HCT116 (cell line): ENCODE measurements around the gene ATP8A1. TPM values are rescaled to one million over a fixed set of nuclear protein-coding genes. Genes with fewer than 3 reads are reported as not detected.

Experiments
- ATAC-seq: fragments of 200-7000 bp; cut with Tn5 transposase; 2 replicates; pipeline ENCODE4 v1.9.1; 2020; ENCODE audit warnings: mild to moderate bottlenecking, moderate library complexity
- BruUV-seq: library from RNA; stranded (reverse); fragments of 400-500 nt; replicated peaks from 2 replicates; lab custom pipeline; 2021; lab: Mats Ljungman, UMichigan
- CTCF ChIA-PET: fragments of 300-600 bp; sonication (Branson Sonifier 250); formaldehyde crosslinking; loops from one replicate; lab custom pipeline; 2021; ENCODE audit warnings: antibody characterized with exemption; lab: Charles Lee
- POLR2A ChIA-PET: fragments of 300-600, 350-600 bp; sonication (Branson Sonifier 250); formaldehyde crosslinking; loops from one replicate; lab custom pipeline; 2021; ENCODE audit warnings: antibody characterized with exemption; lab: Charles Lee
- RAD21 ChIA-PET, 2 experiments: fragments of 300-600 bp; sonication (Branson Sonifier 250); formaldehyde crosslinking; loops; one replicate each; lab custom pipeline; 2023; ENCODE audit warnings: low total read pairs in 2 of 2; ENCODE audit not compliant: uncharacterized antibody in 2 of 2, unreplicated experiment in 2 of 2, low non-redundant PET in 1 of 2; lab: Charles Lee
- DNase-seq: peaks from one replicate; pipeline ENCODE4 v3.0.0-alpha.2; 2010; ENCODE audit warnings: low read depth, low spot score
- H2AFZ ChIP-seq: fragments of 200-600 bp; shearing (Covaris generic), sonication (generic); 2 replicates; pipeline ENCODE4 v1.6.1; 2017; ENCODE audit warnings: low read depth, mixed run types, mixed read lengths, antibody characterized with exemption, low read length; ENCODE audit not compliant: poor library complexity, severe bottlenecking
- H3K27ac ChIP-seq: 2 replicates; pipeline ENCODE4 v1.5.1; 2012; ENCODE audit warnings: low read depth, low read length
- H3K27me3 ChIP-seq: fragments of 200-600 bp; sonication (generic); 2 replicates; pipeline ENCODE4 v1.6.1; 2016; ENCODE audit warnings: mixed run types, low read length, mixed read lengths; ENCODE audit not compliant: insufficient read depth
- H3K36me3 ChIP-seq, 2 experiments: fragments of 200-500 bp in 1 of 2; fragments of 200-600 bp in 1 of 2; sonication (Bioruptor generic) in 1 of 2; sonication (generic) in 1 of 2; 2 replicates each; pipeline versions ENCODE4 v1.5.1 to v1.6.1; 2014 to 2016; ENCODE audit warnings: low read length in 2 of 2, inconsistent platforms in 1 of 2, mixed read lengths in 1 of 2, mixed run types in 1 of 2; ENCODE audit not compliant: insufficient read depth in 2 of 2, control insufficient read depth in 1 of 2
- H3K4me1 ChIP-seq, 2 experiments: fragments of 200-600 bp in 1 of 2; sonication (generic) in 1 of 2; 2 replicates each; pipeline versions ENCODE4 v1.5.1 to v1.6.1; 2012 to 2017; ENCODE audit warnings: low read length in 2 of 2, inconsistent platforms in 1 of 2, mild to moderate bottlenecking in 1 of 2, mixed read lengths in 1 of 2, mixed run types in 1 of 2, moderate library complexity in 1 of 2; ENCODE audit not compliant: insufficient read depth in 2 of 2, control insufficient read depth in 1 of 2
- H3K4me2 ChIP-seq: fragments of 200-600 bp; sonication (generic); 2 replicates; pipeline ENCODE4 v1.6.1; 2017; ENCODE audit warnings: mixed run types, low read length, mixed read lengths
- H3K4me3 ChIP-seq, 2 experiments: fragments of 200-600 bp in 1 of 2; sonication (generic) in 1 of 2; replicated peaks in 1 of 2; 2 replicates each; pipeline ENCODE4 v1.5.1; 2011 to 2016; ENCODE audit warnings: low read length in 2 of 2, control low read depth in 1 of 2, low read depth in 1 of 2, mild to moderate bottlenecking in 1 of 2, mixed read lengths in 1 of 2, mixed run types in 1 of 2
- H3K79me2 ChIP-seq: fragments of 200-600 bp; sonication (generic); 2 replicates; pipeline ENCODE4 v1.6.1; 2017; ENCODE audit warnings: mild to moderate bottlenecking, mixed run types, low read length, moderate library complexity, mixed read lengths; ENCODE audit not compliant: insufficient read depth
- H3K9ac ChIP-seq: fragments of 200-600 bp; sonication (generic); 2 replicates; pipeline ENCODE4 v1.6.1; 2016; ENCODE audit warnings: low read length, mixed read lengths
- H3K9me2 ChIP-seq: fragments of 200-600 bp; sonication (generic), shearing (Covaris generic); 2 replicates; pipeline ENCODE4 v1.6.1; 2017; ENCODE audit warnings: mixed run types, mild to moderate bottlenecking, moderate library complexity; ENCODE audit not compliant: insufficient read depth
- H3K9me3 ChIP-seq, 2 experiments: fragments of 200-500 bp in 1 of 2; fragments of 200-600 bp in 1 of 2; sonication (Bioruptor generic) in 1 of 2; sonication (generic) in 1 of 2; 2 replicates each; pipeline ENCODE4 v1.6.1; 2014 to 2017; ENCODE audit warnings: low read length in 2 of 2, mixed read lengths in 2 of 2, inconsistent platforms in 1 of 2, low read depth in 1 of 2, mild to moderate bottlenecking in 1 of 2, mixed run types in 1 of 2, moderate library complexity in 1 of 2; ENCODE audit not compliant: control insufficient read depth in 1 of 2, insufficient read depth in 1 of 2
- H4K20me1 ChIP-seq: fragments of 200-600 bp; sonication (generic), shearing (Covaris generic); 2 replicates; pipeline ENCODE4 v1.6.1; 2017; ENCODE audit warnings: mixed run types, mild to moderate bottlenecking, moderate library complexity; ENCODE audit not compliant: insufficient read depth
- CBX3 ChIP-seq: IDR thresholded peaks from 2 replicates; pipeline ENCODE4 v1.6.1; 2012; ENCODE audit warnings: low read depth
- EGR1 ChIP-seq: IDR thresholded peaks from 2 replicates; pipeline ENCODE4 v1.6.1; 2012; ENCODE audit warnings: low read depth
- EZH2 ChIP-seq: fragments of 200-600 bp; sonication (generic); IDR thresholded peaks from 2 replicates; pipeline ENCODE4 v1.6.1; 2017; ENCODE audit warnings: antibody characterized with exemption, mixed run types
- EZH2phosphoT487 ChIP-seq: fragments of 200-600 bp; IDR thresholded peaks from 2 replicates; pipeline ENCODE4 v1.6.1; 2018; ENCODE audit warnings: antibody characterized with exemption, borderline replicate concordance
- FOSL1 ChIP-seq: IDR thresholded peaks from 2 replicates; pipeline ENCODE4 v1.6.1; 2012; ENCODE audit warnings: low read depth
- POLR2AphosphoS5 ChIP-seq: IDR thresholded peaks from 2 replicates; pipeline ENCODE4 v1.6.1; 2011; ENCODE audit warnings: mild to moderate bottlenecking, low read depth, low read length, moderate library complexity
- SIN3A ChIP-seq: IDR thresholded peaks from 2 replicates; pipeline ENCODE4 v1.6.1; 2012; ENCODE audit warnings: low read depth
- SRF ChIP-seq: IDR thresholded peaks from 2 replicates; pipeline ENCODE4 v1.6.1; 2012; ENCODE audit warnings: low read depth
- TCF7L2 ChIP-seq: IDR thresholded peaks from 2 replicates; pipeline ENCODE4 v1.7.0; 2011; ENCODE audit warnings: borderline replicate concordance, inconsistent platforms; ENCODE audit not compliant: insufficient read depth, insufficient read length; ENCODE audit errors: extremely low read depth
- ZFX ChIP-seq: fragments of 450-650 bp; IDR thresholded peaks from 2 replicates; pipeline ENCODE4 v1.6.1; 2017
- intact Hi-C: fragments of 100-400 bp; cut with micrococcal nuclease; formaldehyde crosslinking; loops from 2 replicates; pipeline ENCODE4 v1.10.0; 2022
- total RNA-seq: library from RNA; stranded (reverse); gene quantifications from one replicate; pipeline ENCODE4 v1.2.1, GENCODE V29; 2021; ENCODE audit not compliant: unreplicated experiment
- TF ChIP-seq, protein P1 (sequence below): IDR thresholded peaks from 2 replicates; pipeline ENCODE4 v1.6.1; 2012

The ATP8A1 gene
- total RNA-seq, 1 experiment from 2014 or later: 1.9 TPM

GRCh38 chr4:42636645-42636949, 20.3 kb downstream of the ATP8A1 start:
- ChIA-PET POLR2A (no interaction called here), RAD21 (no interaction called here), CTCF (no interaction called here)
- no TSS peak for BruUV-seq
- Histone ChIP-seq H3K9me3 (no peaks in the 10 kb centered on the region), H3K79me2 (no peaks in the 10 kb centered on the region), H3K9me2 (no peaks in the 10 kb centered on the region), H4K20me1 (no peaks in the 10 kb centered on the region), H2AFZ (no peak overlapping the region), H3K27me3 (peaks cover 8% of the 10 kb centered on the region; the same call in 1 of the 2 replicates), H3K4me3 (no peak overlapping the region), H3K9ac (no peak overlapping the region), H3K4me2 (no peak overlapping the region), H3K27ac (no peak overlapping the region), H3K4me1 (no peaks in the 10 kb centered on the region), H3K36me3 (no peaks in the 10 kb centered on the region)
- DNase-seq: no peak
- no peak for ATAC-seq
- TF ChIP-seq EZH2phosphoT487 (no peak), SIN3A (no peak), EGR1 (no peak), EZH2 (no peak), SRF (no peak), CBX3 (no peak), POLR2AphosphoS5 (no peak)
- TF ChIP-seq, protein P1, sequence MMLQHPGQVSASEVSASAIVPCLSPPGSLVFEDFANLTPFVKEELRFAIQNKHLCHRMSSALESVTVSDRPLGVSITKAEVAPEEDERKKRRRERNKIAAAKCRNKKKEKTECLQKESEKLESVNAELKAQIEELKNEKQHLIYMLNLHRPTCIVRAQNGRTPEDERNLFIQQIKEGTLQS: no peak
- intact Hi-C loops: no loop called here

- H4K20me1 ChIP-seq: no peaks in the 10 kb centered on the region
- no peaks in the 10 kb centered on the region for H3K4me1 ChIP-seq
- TF ChIP-seq TCF7L2 (no peak), ZFX (no peak), FOSL1 (no peak)
- CTCF ChIA-PET: no interaction called here
- no peak for DNase-seq
- no peak overlapping the region for H2AFZ ChIP-seq
- no peak overlapping the region for H3K4me3 ChIP-seq
- no peaks in the 10 kb centered on the region for H3K79me2 ChIP-seq
- no peak overlapping the region for H3K9ac ChIP-seq
- RAD21 ChIA-PET: no interaction called here
- ATAC-seq: no peak
- no peaks in the 10 kb centered on the region for H3K36me3 ChIP-seq
- H3K27me3 ChIP-seq: peaks cover 13% of the 10 kb centered on the region; the same call in 1 of the 2 replicates
- H3K9me3 ChIP-seq: no peaks in the 10 kb centered on the region
- intact Hi-C loops: no loop called here
- no peak overlapping the region for H3K27ac ChIP-seq
- POLR2A ChIA-PET: no interaction called here
- no peak overlapping the region for H3K4me2 ChIP-seq
- H3K9me2 ChIP-seq: no peaks in the 10 kb centered on the region
- BruUV-seq: no TSS peak
These were observed 23.1 kb downstream of the ATP8A1 start for GRCh38 chr4:42633605-42634388.
